Activated CD8-positive, alpha-beta memory T cell treated with anti-CD3 and anti-CD28 coated beads, Interleukin-2, amount 10 ng/mL, durations not matched to agents 7 days and 5 days (primary cell): ENCODE measurements around the gene PASK. TPM values are rescaled to one million over a fixed set of nuclear protein-coding genes. Genes with fewer than 3 reads are reported as not detected.
A peak's percentile ranks its signal among the peaks of the same experiment; 100 is the strongest.

ENCODE experiments used
- ATAC-seq: fragments of 150-1000 bp; cut with Tn5 transposase; one replicate; pipeline ENCODE4 v1.10.0; 2021; ENCODE audit warnings: moderate library complexity
- CTCF ChIA-PET: fragments of 350-600 bp; sonication (Branson Sonifier 250); formaldehyde crosslinking; loops from one replicate; lab custom pipeline; 2021; ENCODE audit warnings: antibody characterized with exemption; lab: Charles Lee
- DNase-seq: peaks from one replicate; pipeline ENCODE4 v3.0.0-alpha.2; 2020
- H3K27ac Mint-ChIP-seq: one replicate; pipeline ENCODE4 v1.8.0; 2021; ENCODE audit warnings: mild to moderate bottlenecking, mixed read lengths
- H3K27me3 Mint-ChIP-seq: one replicate; pipeline ENCODE4 v1.8.0; 2021; ENCODE audit warnings: mixed read lengths
- H3K36me3 Mint-ChIP-seq: one replicate; pipeline ENCODE4 v1.8.0; 2021; ENCODE audit warnings: mild to moderate bottlenecking, mixed read lengths
- H3K4me1 Mint-ChIP-seq: one replicate; pipeline ENCODE4 v1.8.0; 2021; ENCODE audit warnings: mixed read lengths
- H3K4me3 Mint-ChIP-seq: one replicate; pipeline ENCODE4 v1.8.0; 2021; ENCODE audit warnings: mild to moderate bottlenecking, moderate library complexity, mixed read lengths
- H3K9me3 Mint-ChIP-seq: one replicate; pipeline ENCODE4 v1.8.0; 2022; ENCODE audit warnings: low read depth, mixed read lengths
- total RNA-seq, 2 experiments: library from RNA; stranded (reverse); gene quantifications; one replicate each; pipeline ENCODE4 v1.2.3, GENCODE V29; 2021

PASK gene
- total RNA-seq, 2 experiments from 2014 or later: 65.1 to 71.9 TPM

DNA sequence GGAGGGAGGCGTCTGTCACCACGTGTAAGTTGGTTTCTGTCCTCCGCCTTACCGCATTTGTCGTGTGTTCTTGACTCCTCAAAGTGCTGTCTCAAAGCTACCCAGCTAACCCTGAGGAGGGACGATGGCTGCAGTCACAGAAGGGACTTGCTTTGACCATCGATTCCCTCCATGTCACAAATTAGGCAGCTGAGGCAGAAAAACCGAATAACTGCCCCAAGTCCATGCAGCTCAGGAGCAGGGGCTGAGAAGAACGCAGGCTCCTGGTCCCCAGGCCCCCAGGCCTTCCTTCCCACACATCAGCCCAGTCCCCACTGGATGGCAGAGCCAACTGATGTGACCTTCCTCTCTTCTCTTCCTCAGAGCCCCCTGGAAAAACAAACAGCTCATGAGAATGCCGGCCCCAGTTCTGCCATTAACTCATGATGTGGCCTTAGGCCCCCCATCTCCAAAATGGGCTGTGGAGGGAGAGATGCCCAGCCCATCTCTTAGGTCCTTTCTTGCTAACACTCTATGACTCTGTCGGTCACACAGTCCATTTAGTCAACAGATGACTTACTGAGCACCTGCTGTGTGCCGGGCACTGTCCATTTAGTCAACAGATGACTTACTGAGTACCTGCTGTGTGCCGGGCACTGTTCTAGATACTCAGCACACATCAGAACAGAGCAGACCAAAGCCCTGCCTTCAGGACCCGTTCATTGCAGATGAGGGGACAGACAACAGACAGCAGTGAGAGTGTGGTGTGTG is 66.8 kb downstream of the PASK start:
- CTCF ChIA-PET: no interaction called here
- no peak overlapping the region for H3K27ac Mint-ChIP-seq

DNA sequence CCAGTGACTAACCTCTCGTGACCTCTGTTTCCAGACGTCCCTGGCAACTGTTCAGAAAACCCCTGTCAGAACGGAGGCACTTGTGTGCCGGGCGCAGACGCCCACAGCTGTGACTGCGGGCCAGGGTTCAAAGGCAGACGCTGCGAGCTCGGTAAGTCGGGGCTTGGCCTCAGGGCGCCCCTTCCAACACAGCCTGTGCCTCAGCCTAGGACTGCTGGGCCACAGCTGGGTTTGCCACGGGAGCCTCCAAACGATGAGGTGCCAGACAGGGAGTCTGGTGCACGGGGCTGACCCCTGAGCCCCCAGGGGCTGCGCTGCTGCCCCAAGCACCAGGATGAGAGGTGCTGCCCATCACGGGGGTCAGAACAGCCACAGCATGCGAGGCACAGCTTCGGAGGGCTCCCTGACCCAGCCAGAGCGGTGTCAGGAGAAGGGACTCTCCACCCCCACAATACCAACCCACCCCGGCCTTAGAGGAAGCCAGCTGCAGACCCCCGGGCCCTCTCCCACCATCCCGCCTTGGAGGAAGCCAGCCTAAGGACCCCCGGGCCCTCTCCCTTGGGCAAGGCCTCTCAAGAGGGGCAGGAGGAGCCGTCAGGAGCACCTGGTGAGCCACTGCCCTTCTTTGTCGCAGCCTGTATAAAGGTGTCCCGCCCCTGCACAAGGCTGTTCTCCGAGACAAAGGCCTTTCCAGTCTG is 67.5 kb downstream of the PASK start:
- Mint-ChIP-seq H3K36me3 (peaks cover 9% of the 10 kb centered on the region), H3K9me3 (no peaks in the 10 kb centered on the region), H3K4me3 (no peak overlapping the region), H3K27ac (no peak overlapping the region), H3K27me3 (no peaks in the 10 kb centered on the region), H3K4me1 (no peaks in the 10 kb centered on the region)
- ATAC-seq: no peak
- CTCF ChIA-PET: no interaction called here
- DNase-seq: no peak

More for the DNA sequence above, 66.8 kb downstream of the PASK start:
- H3K36me3 Mint-ChIP-seq: peaks cover 9% of the 10 kb centered on the region
- H3K4me3 Mint-ChIP-seq: no peak overlapping the region
- no peaks in the 10 kb centered on the region for H3K9me3 Mint-ChIP-seq
- H3K4me1 Mint-ChIP-seq: no peaks in the 10 kb centered on the region
- ATAC-seq (no peak), DNase-seq (peak; percentile 40)
- H3K27me3 Mint-ChIP-seq: no peaks in the 10 kb centered on the region

DNA sequence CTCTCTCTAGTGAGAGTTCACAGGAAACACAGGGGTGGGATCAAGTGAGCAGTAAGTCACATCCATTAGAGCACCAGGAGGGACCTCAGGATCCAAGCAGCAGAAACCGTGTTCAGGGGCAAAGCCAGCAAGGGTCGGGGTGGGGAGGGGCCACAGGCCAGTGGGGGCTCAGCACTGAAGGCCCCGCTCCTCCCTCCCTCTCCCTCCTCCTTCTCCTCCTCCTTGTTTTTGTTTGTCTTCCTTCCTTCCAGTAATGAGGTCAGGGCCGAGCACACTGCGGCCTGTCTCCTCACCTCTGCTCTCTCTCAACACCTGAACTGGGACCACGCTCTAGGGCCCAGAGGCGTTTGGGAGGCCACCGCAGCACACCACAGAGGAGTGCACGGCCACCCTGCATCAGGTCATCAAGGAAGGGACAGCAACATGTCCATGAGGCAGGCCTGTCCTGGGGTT is 68.1 kb downstream of the PASK start:
- DNase-seq: no peak
- H3K36me3 Mint-ChIP-seq: peaks cover 6% of the 10 kb centered on the region
- H3K27ac Mint-ChIP-seq: no peak overlapping the region
- CTCF ChIA-PET: no interaction called here
- H3K27me3 Mint-ChIP-seq: no peaks in the 10 kb centered on the region
- no peaks in the 10 kb centered on the region for H3K9me3 Mint-ChIP-seq
- H3K4me3 Mint-ChIP-seq: no peak overlapping the region
- no peak for ATAC-seq
- no peaks in the 10 kb centered on the region for H3K4me1 Mint-ChIP-seq

GRCh38 chr2:241080405-241081189 is 68.7 kb downstream of the PASK start:
- H3K36me3 Mint-ChIP-seq: peaks cover 6% of the 10 kb centered on the region
- H3K4me3 Mint-ChIP-seq: no peak overlapping the region
- CTCF ChIA-PET: no interaction called here
- H3K27ac Mint-ChIP-seq: no peak overlapping the region
- no peaks in the 10 kb centered on the region for H3K27me3 Mint-ChIP-seq
- DNase-seq: peak; percentile 38
- no peaks in the 10 kb centered on the region for H3K9me3 Mint-ChIP-seq
- no peaks in the 10 kb centered on the region for H3K4me1 Mint-ChIP-seq
- no peak for ATAC-seq

- ATAC-seq (no peak), DNase-seq (no peak)
- no peak overlapping the region for H3K4me3 Mint-ChIP-seq
- H3K4me1 Mint-ChIP-seq: no peaks in the 10 kb centered on the region
- no peak overlapping the region for H3K27ac Mint-ChIP-seq
- H3K27me3 Mint-ChIP-seq: no peaks in the 10 kb centered on the region
- CTCF ChIA-PET: no interaction called here
- no peaks in the 10 kb centered on the region for H3K36me3 Mint-ChIP-seq
- H3K9me3 Mint-ChIP-seq: no peaks in the 10 kb centered on the region
Observed at GRCh38 chr2:241074901-241075540, 74.3 kb downstream of the PASK start.

- CTCF ChIA-PET: no interaction called here
- no peaks in the 10 kb centered on the region for H3K27me3 Mint-ChIP-seq
- ATAC-seq (no peak), DNase-seq (no peak)
- H3K4me1 Mint-ChIP-seq: no peaks in the 10 kb centered on the region
- H3K9me3 Mint-ChIP-seq: no peaks in the 10 kb centered on the region
- no peaks in the 10 kb centered on the region for H3K36me3 Mint-ChIP-seq
- H3K27ac Mint-ChIP-seq: no peak overlapping the region
- no peak overlapping the region for H3K4me3 Mint-ChIP-seq
Observed at GRCh38 chr2:241074065-241074818, 75.0 kb downstream of the PASK start.

- Mint-ChIP-seq H3K4me3 (no peak overlapping the region), H3K9me3 (no peaks in the 10 kb centered on the region), H3K4me1 (no peaks in the 10 kb centered on the region), H3K36me3 (no peaks in the 10 kb centered on the region), H3K27me3 (no peaks in the 10 kb centered on the region), H3K27ac (no peak overlapping the region)
- DNase-seq (peak; percentile 38), ATAC-seq (no peak)
- CTCF ChIA-PET: no interaction called here
Observed at GRCh38 chr2:241073166-241074064, 75.9 kb downstream of the PASK start.

DNA sequence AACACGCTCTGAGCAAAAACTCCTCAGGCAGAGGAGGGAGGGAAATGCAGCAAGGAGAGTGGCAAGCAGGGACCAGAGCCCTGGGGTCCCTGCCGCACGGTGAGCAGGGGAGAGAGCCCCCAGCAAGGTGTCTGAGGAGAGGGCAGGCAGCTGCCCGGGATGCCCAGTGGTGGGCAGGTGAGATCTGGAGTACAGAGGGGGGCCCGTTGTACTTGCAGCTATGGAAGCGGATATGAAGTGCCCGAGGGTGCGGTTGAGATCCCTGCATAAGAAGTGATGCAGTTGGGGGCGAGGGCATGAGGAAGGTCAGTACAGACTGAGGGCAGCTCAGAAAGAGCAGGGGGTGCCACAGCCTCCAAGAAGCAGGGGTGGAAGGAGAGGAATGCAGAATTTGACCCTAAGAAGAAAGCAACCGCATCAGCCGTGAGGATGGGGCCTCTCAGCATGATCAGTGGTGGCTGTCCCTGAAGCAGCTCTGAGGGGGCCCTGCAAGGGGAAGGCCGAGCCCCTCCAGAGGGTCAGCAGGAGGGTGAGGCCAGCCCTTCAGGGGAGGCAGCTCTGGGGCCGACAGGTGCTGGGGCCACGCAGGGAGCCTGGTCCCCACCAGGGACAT is 76.6 kb downstream of the PASK start:
- Mint-ChIP-seq H3K9me3 (no peaks in the 10 kb centered on the region), H3K27me3 (no peaks in the 10 kb centered on the region), H3K4me3 (no peak overlapping the region), H3K27ac (no peak overlapping the region), H3K36me3 (no peaks in the 10 kb centered on the region), H3K4me1 (no peaks in the 10 kb centered on the region)
- DNase-seq (peak; percentile 37), ATAC-seq (no peak)
- CTCF ChIA-PET: no interaction called here

DNA sequence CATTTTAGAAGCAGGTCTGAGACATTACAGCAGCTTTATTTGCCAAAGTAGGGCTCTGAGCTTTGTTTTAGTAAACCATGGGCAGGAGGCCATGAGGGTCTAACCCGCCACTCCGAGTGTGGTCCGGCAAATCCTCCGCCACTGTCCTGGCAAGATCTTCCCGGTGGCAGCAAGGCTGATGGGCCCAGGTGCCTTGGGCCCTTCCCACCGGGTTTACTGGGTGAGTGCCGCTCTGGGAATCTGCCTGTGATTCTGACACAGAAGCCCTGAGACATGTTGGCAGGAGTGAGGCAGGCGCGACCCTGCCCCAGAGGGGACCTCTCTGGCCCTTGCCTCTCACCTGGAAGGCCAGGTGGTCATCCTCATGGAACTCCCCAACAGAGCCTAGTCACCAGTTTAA is 77.1 kb downstream of the PASK start:
- Mint-ChIP-seq H3K36me3 (no peaks in the 10 kb centered on the region), H3K27me3 (no peaks in the 10 kb centered on the region), H3K4me3 (no peak overlapping the region), H3K4me1 (no peaks in the 10 kb centered on the region), H3K27ac (no peak overlapping the region), H3K9me3 (no peaks in the 10 kb centered on the region)
- no peak for DNase-seq
- CTCF ChIA-PET: no interaction called here
- ATAC-seq: no peak

DNA sequence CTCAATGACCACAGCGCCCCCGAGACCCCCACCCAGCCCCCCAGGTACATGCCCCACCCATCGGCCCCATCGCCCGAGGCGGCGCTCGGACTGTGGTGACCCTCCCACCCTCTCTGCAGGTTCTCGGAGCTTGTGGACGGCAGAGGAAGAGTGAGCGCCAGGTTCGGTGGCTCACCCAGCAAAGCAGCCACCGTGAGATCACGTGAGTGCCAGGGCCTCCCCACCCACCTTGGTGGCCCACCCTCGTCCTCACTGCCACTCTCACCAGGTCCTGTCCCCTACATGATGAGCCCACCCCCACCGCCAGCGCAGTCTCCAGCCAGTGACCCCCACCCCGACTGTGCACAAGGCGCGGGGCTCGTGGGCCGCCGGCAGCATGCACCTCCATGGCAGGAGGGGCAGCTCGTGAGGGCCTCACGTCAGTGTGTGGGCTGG is 77.6 kb downstream of the PASK start:
- H3K4me3 Mint-ChIP-seq: no peak overlapping the region
- H3K9me3 Mint-ChIP-seq: no peaks in the 10 kb centered on the region
- ATAC-seq (no peak), DNase-seq (peak; percentile 39)
- CTCF ChIA-PET: no interaction called here
- H3K4me1 Mint-ChIP-seq: no peaks in the 10 kb centered on the region
- no peaks in the 10 kb centered on the region for H3K27me3 Mint-ChIP-seq
- no peak overlapping the region for H3K27ac Mint-ChIP-seq
- no peaks in the 10 kb centered on the region for H3K36me3 Mint-ChIP-seq

DNA sequence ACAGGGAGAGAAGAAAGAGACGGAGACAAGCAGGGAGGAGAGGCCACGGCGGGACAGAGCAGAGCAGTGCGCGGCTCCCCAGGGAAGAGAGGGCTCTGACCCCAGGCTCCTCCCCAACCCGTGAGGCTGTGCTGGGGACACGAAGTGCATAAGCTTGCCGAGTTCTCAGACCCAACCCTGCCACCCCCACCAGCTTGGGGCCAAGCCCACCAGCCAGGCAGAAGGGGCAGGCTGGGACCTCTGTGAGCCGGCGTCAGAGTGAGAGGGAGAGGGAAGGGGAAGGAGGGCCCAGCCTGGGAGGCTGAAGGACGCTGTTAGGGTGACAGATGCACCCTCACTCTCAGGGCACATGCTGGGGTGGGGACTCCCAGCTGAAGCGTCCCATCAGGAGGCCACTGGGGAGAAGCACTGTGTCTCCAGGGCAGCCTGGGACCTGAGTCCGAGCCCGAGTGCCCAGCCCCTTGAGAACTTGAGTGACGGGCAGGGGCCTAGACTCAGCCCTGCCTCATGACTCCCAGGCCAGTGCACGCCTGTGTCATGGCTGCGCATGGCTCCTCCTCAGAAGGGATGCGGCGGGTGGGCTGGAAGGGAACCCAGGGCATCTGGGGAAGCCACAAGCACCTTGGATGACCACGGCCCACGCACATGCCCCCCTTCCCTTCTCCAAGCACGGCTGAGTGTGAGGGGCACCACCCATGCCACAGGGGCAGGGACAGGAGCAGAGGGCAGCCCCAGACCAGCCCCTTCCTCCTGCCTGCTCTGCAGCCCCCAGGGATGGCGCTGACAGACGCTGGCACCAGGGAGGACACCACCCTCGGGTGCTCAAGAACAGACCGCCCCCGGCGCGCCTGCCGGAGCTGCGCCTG is 78.2 kb downstream of the PASK start:
- ATAC-seq (no peak), DNase-seq (peak; percentile 40)
- Mint-ChIP-seq H3K4me1 (no peaks in the 10 kb centered on the region), H3K36me3 (no peaks in the 10 kb centered on the region), H3K9me3 (no peaks in the 10 kb centered on the region), H3K27me3 (no peaks in the 10 kb centered on the region), H3K27ac (no peak overlapping the region), H3K4me3 (no peak overlapping the region)
- CTCF ChIA-PET: no interaction called here
